Suprapubic skin (tissue), 4 donors: ENCODE results near the gene TBCEL. TPM values are rescaled to one million over a fixed set of nuclear protein-coding genes. Genes with fewer than 3 reads are reported as not detected.

Experiments
- DNase-seq, 2 donors: peaks; one replicate each; pipeline ENCODE4 v3.0.0-alpha.2; 2019; ENCODE audit warnings: low spot score in 2 of 2
- H3K27ac ChIP-seq: fragments of 200-600 bp; sonication (generic); one replicate; pipeline ENCODE4 v1.5.1; 2019
- H3K27me3 ChIP-seq: fragments of 200-600 bp; sonication (generic); one replicate; pipeline ENCODE4 v1.5.1; 2019
- H3K36me3 ChIP-seq: fragments of 200-600 bp; sonication (generic); one replicate; pipeline ENCODE4 v1.5.1; 2019
- H3K4me1 ChIP-seq: fragments of 200-600 bp; sonication (generic); one replicate; pipeline ENCODE4 v1.5.1; 2019
- H3K4me3 ChIP-seq: fragments of 200-600 bp; sonication (generic); one replicate; pipeline ENCODE4 v1.5.1; 2019; ENCODE audit warnings: mild to moderate bottlenecking
- H3K9me3 ChIP-seq: fragments of 200-600 bp; sonication (generic); one replicate; pipeline ENCODE4 v1.5.1; 2019
- CTCF ChIP-seq, 2 donors: fragments of 200-600 bp in 1 of 2; fragments of 450-650 bp in 1 of 2; sonication (generic) in 1 of 2; IDR thresholded peaks; one replicate each; pipeline ENCODE4 v1.5.1; 2016 to 2019; ENCODE audit warnings: antibody characterized with exemption in 2 of 2, mild to moderate bottlenecking in 1 of 2, moderate library complexity in 1 of 2
- EP300 ChIP-seq: sonication (generic); formaldehyde crosslinking; IDR thresholded peaks from one replicate; pipeline ENCODE4 v1.6.1; 2017; ENCODE audit warnings: antibody characterized with exemption
- POLR2A ChIP-seq, 2 donors: fragments of 450-650 bp; IDR thresholded peaks; one replicate each; pipeline ENCODE4 v1.6.1; 2017; ENCODE audit warnings: antibody characterized with exemption in 2 of 2, mild to moderate bottlenecking in 2 of 2, moderate library complexity in 2 of 2
- POLR2AphosphoS5 ChIP-seq, 3 donors: sonication (generic); formaldehyde crosslinking; IDR thresholded peaks; one replicate each; pipeline ENCODE4 v1.6.1; 2017; ENCODE audit warnings: antibody characterized with exemption in 3 of 3
- WGBS: methylation state at CpG from one replicate; pipeline ENCODE4 v1.1.5; 2018; 5-methylcytosine and 5-hydroxymethylcytosine counted together
- total RNA-seq, 4 donors: library from RNA; depleted of rRNA; stranded (reverse); fragments of >200 nt; gene quantifications; one replicate each; pipeline ENCODE4 v1.1.0, GENCODE V29; 2016

TBCEL gene
- total RNA-seq, 4 donors from 2014 or later: 5.7 to 14.2 (median 9.5) TPM

GRCh38 chr11:121104312-121104762 lies 80.4 kb downstream of the TBCEL start:
- Histone ChIP-seq H3K27ac (peak overlapping the region; percentile 24), H3K36me3 (no peaks in the 10 kb centered on the region), H3K27me3 (no peaks in the 10 kb centered on the region), H3K4me3 (no peak overlapping the region), H3K4me1 (peaks cover 16% of the 10 kb centered on the region), H3K9me3 (no peaks in the 10 kb centered on the region)
- WGBS: 78% methylated on average over 9 of the region's 9 CpGs
- TF ChIP-seq EP300 (no peak), POLR2AphosphoS5 (IDR thresholded peaks at IDR 0.05) (no peak), CTCF (IDR thresholded peaks at IDR 0.05) (no peak), POLR2A (IDR thresholded peaks at IDR 0.05) (no peak)
- no peak for DNase-seq

GRCh38 chr11:121105063-121105480 lies 81.2 kb downstream of the TBCEL start:
- TF ChIP-seq CTCF (IDR thresholded peaks at IDR 0.05) (no peak), POLR2AphosphoS5 (IDR thresholded peaks at IDR 0.05) (no peak), POLR2A (IDR thresholded peaks at IDR 0.05) (no peak), EP300 (no peak)
- H3K36me3 ChIP-seq: no peaks in the 10 kb centered on the region
- H3K4me1 ChIP-seq: peaks cover 16% of the 10 kb centered on the region
- WGBS: 48% methylated on average over 4 of the region's 4 CpGs
- DNase-seq: peak; percentile 73 to 79
- H3K27ac ChIP-seq: no peak overlapping the region
- no peaks in the 10 kb centered on the region for H3K9me3 ChIP-seq
- H3K4me3 ChIP-seq: no peak overlapping the region
- no peaks in the 10 kb centered on the region for H3K27me3 ChIP-seq

- WGBS: 75% methylated on average over 6 of the region's 6 CpGs
- no peaks in the 10 kb centered on the region for H3K36me3 ChIP-seq
- H3K4me3 ChIP-seq: no peak overlapping the region
- DNase-seq: no peak
- TF ChIP-seq CTCF (IDR thresholded peaks at IDR 0.05) (no peak), POLR2A (IDR thresholded peaks at IDR 0.05) (no peak), EP300 (no peak), POLR2AphosphoS5 (IDR thresholded peaks at IDR 0.05) (no peak)
- no peaks in the 10 kb centered on the region for H3K9me3 ChIP-seq
- no peak overlapping the region for H3K27ac ChIP-seq
- H3K4me1 ChIP-seq: peaks cover 16% of the 10 kb centered on the region
- H3K27me3 ChIP-seq: no peaks in the 10 kb centered on the region
Observed at GRCh38 chr11:121105481-121106195, 81.7 kb downstream of the TBCEL start.

- no peak overlapping the region for H3K27ac ChIP-seq
- peaks cover 16% of the 10 kb centered on the region for H3K4me1 ChIP-seq
- no peak for DNase-seq
- TF ChIP-seq POLR2A (IDR thresholded peaks at IDR 0.05): no peak
- TF ChIP-seq POLR2AphosphoS5 (IDR thresholded peaks at IDR 0.05): no peak
- TF ChIP-seq CTCF (IDR thresholded peaks at IDR 0.05): no peak
- no peak for TF ChIP-seq EP300
- WGBS: 78% methylated on average over 5 of the region's 5 CpGs
- H3K27me3 ChIP-seq: no peaks in the 10 kb centered on the region
- no peaks in the 10 kb centered on the region for H3K36me3 ChIP-seq
- no peaks in the 10 kb centered on the region for H3K9me3 ChIP-seq
- H3K4me3 ChIP-seq: no peak overlapping the region
Observed at GRCh38 chr11:121106812-121107211, 82.9 kb downstream of the TBCEL start.

- WGBS: 50% methylated on average over 1 of the region's 1 CpG
Observed at GRCh38 chr11:121108413-121108812, 84.5 kb downstream of the TBCEL start.

More at GRCh38 chr11:121108413-121108812, 84.5 kb downstream of the TBCEL start:
- Histone ChIP-seq H3K36me3 (no peaks in the 10 kb centered on the region), H3K4me3 (no peak overlapping the region), H3K9me3 (no peaks in the 10 kb centered on the region), H3K27me3 (no peaks in the 10 kb centered on the region), H3K27ac (no peak overlapping the region), H3K4me1 (peaks cover 16% of the 10 kb centered on the region)
- DNase-seq: no peak
- TF ChIP-seq POLR2A (IDR thresholded peaks at IDR 0.05) (no peak), POLR2AphosphoS5 (IDR thresholded peaks at IDR 0.05) (no peak), EP300 (no peak), CTCF (IDR thresholded peaks at IDR 0.05) (no peak)
